C4-2B (cell line): ENCODE measurements around the gene UGT1A6.

Experiments used
- ZFX ChIP-seq: fragments of 450-650 bp; IDR thresholded peaks from 2 replicates; pipeline ENCODE4 v1.6.1; 2017
- TF ChIP-seq, protein P1 (sequence below): fragments of 450-650 bp; conservative IDR thresholded peaks from 2 replicates; pipeline ENCODE4 v1.5.1; 2017; ENCODE audit warnings: mild to moderate bottlenecking

- TF ChIP-seq, protein P1, sequence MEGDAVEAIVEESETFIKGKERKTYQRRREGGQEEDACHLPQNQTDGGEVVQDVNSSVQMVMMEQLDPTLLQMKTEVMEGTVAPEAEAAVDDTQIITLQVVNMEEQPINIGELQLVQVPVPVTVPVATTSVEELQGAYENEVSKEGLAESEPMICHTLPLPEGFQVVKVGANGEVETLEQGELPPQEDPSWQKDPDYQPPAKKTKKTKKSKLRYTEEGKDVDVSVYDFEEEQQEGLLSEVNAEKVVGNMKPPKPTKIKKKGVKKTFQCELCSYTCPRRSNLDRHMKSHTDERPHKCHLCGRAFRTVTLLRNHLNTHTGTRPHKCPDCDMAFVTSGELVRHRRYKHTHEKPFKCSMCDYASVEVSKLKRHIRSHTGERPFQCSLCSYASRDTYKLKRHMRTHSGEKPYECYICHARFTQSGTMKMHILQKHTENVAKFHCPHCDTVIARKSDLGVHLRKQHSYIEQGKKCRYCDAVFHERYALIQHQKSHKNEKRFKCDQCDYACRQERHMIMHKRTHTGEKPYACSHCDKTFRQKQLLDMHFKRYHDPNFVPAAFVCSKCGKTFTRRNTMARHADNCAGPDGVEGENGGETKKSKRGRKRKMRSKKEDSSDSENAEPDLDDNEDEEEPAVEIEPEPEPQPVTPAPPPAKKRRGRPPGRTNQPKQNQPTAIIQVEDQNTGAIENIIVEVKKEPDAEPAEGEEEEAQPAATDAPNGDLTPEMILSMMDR: no peak
- TF ChIP-seq ZFX: no peak
Measured at GRCh38 chr2:233712611-233713261, 20.0 kb downstream of the UGT1A6 start, which contains the start of gene UGT1A5.
